ENCODE measurements around the gene TMEM174.
"Not testable (repeated sequence)": the region's sequence is repeated elsewhere in the genome, so short reads cannot be mapped to it uniquely, and the experiment has no call there.

Gene TMEM174

GRCh38 chr5:73197637-73198257 lies 24.8 kb downstream of the TMEM174 start:
- no peak for DNase-seq (ENCODE audit: low spot score)

- no peak for DNase-seq (ENCODE audit: low spot score)
These were observed 26.0 kb downstream of the TMEM174 start for GRCh38 chr5:73198833-73199592.

- no peak for DNase-seq (ENCODE audit: low spot score)
These were observed 26.7 kb downstream of the TMEM174 start for GRCh38 chr5:73199671-73200070.

- DNase-seq (ENCODE audit: low spot score): peak; percentile 77
These were observed 28.8 kb downstream of the TMEM174 start for GRCh38 chr5:73201547-73202513.

GRCh38 chr5:73204332-73204731 lies 31.3 kb downstream of the TMEM174 start:
- no peak for DNase-seq (ENCODE audit: low spot score)

GRCh38 chr5:73204733-73205132 lies 31.7 kb downstream of the TMEM174 start:
- DNase-seq (ENCODE audit: low spot score): no peak

- DNase-seq (ENCODE audit: low spot score): no peak
These were observed 32.3 kb downstream of the TMEM174 start for GRCh38 chr5:73205305-73205704.

- not testable (repeated sequence) for DNase-seq (ENCODE audit: low spot score)
These were observed 34.2 kb downstream of the TMEM174 start for GRCh38 chr5:73207239-73207638.

- not testable (repeated sequence) for DNase-seq (ENCODE audit: low spot score)
These were observed 36.1 kb downstream of the TMEM174 start for GRCh38 chr5:73209075-73209474.

- not testable (repeated sequence) for DNase-seq (ENCODE audit: low spot score)
These were observed 39.7 kb downstream of the TMEM174 start for GRCh38 chr5:73212693-73213092.

GRCh38 chr5:73213566-73213998 lies 40.6 kb downstream of the TMEM174 start:
- DNase-seq (ENCODE audit: low spot score): peak; percentile 58

GRCh38 chr5:73214306-73214705 lies 41.3 kb downstream of the TMEM174 start:
- no peak for DNase-seq (ENCODE audit: low spot score)

GRCh38 chr5:73214996-73215395 lies 42.0 kb downstream of the TMEM174 start:
- no peak for DNase-seq (ENCODE audit: low spot score)

- DNase-seq (ENCODE audit: low spot score): no peak
These were observed 42.5 kb downstream of the TMEM174 start for GRCh38 chr5:73215531-73215890.

- DNase-seq (ENCODE audit: low spot score): peak; percentile 92
These were observed 43.1 kb downstream of the TMEM174 start for GRCh38 chr5:73215891-73216610.

GRCh38 chr5:73218552-73219171 lies 45.7 kb downstream of the TMEM174 start:
- peak; percentile 56 for DNase-seq (ENCODE audit: low spot score)

GRCh38 chr5:73219336-73219735 lies 46.3 kb downstream of the TMEM174 start:
- not testable (repeated sequence) for DNase-seq (ENCODE audit: low spot score)

GRCh38 chr5:73221161-73221560 lies 48.2 kb downstream of the TMEM174 start:
- no peak for DNase-seq (ENCODE audit: low spot score)

GRCh38 chr5:73221726-73222125 lies 48.7 kb downstream of the TMEM174 start:
- no peak for DNase-seq (ENCODE audit: low spot score)

GRCh38 chr5:73222173-73222572 lies 49.2 kb downstream of the TMEM174 start:
- DNase-seq (ENCODE audit: low spot score): no peak
